K562 (cell line): ENCODE data around the gene CHST10. TPM values are rescaled to one million over a fixed set of nuclear protein-coding genes. Genes with fewer than 3 reads are reported as not detected.

Experiments used
- ATF7 ChIP-seq: fragments of 450-650 bp; IDR thresholded peaks from 2 replicates; pipeline ENCODE4 v1.7.1; 2014; ENCODE audit warnings: mild to moderate bottlenecking, moderate library complexity
- FOSL1 ChIP-seq: fragments of 200-800 bp; sonication (Bioruptor generic); conservative IDR thresholded peaks from 2 replicates; pipeline ENCODE4 v1.6.1; 2016; ENCODE audit warnings: missing genetic modification characterization, missing compliant biosample characterization
- FOXJ2 ChIP-seq: fragments of 200-800 bp; sonication (Bioruptor generic); IDR thresholded peaks from 2 replicates; pipeline ENCODE4 v1.6.1; 2016; ENCODE audit warnings: missing genetic modification characterization, missing compliant biosample characterization
- NFYB ChIP-seq: IDR thresholded peaks from 2 replicates; pipeline ENCODE4 v1.6.1; 2011; ENCODE audit warnings: mild to moderate bottlenecking, moderate library complexity; ENCODE audit not compliant: insufficient read length; ENCODE audit errors: extremely low read depth
- NR2C2 ChIP-seq, 2 experiments: fragments of 200-800 bp in 1 of 2; sonication (Bioruptor generic) in 1 of 2; sonication (generic) in 1 of 2; formaldehyde crosslinking in 1 of 2; IDR thresholded peaks; 2 replicates each; pipeline versions ENCODE4 v1.6.1 to v1.8.0; 2016 to 2022; ENCODE audit warnings: mild to moderate bottlenecking in 1 of 2, missing compliant biosample characterization in 1 of 2, missing genetic modification characterization in 1 of 2, missing genetic modification reagents in 1 of 2
- PHF8 ChIP-seq: fragments of 200-600 bp; sonication (generic); IDR thresholded peaks from 2 replicates; pipeline ENCODE4 v1.6.1; 2012; ENCODE audit warnings: mixed run types, mild to moderate bottlenecking, inconsistent platforms, low read length, moderate library complexity, borderline replicate concordance
- PML ChIP-seq: IDR thresholded peaks from 2 replicates; pipeline ENCODE4 v1.6.1; 2012; ENCODE audit warnings: low read length, inconsistent platforms
- RHOXF2B ChIP-seq: fragments of 250-450 bp; sonication (Bioruptor Pico); conservative IDR thresholded peaks from 2 replicates; pipeline ENCODE4 v1.5.1; 2021
- RNF2 ChIP-seq: sonication (generic); IDR thresholded peaks from 2 replicates; pipeline ENCODE4 v1.6.1; 2016
- SMARCE1 ChIP-seq: fragments of 450-650 bp; IDR thresholded peaks from 2 replicates; pipeline ENCODE4 v1.7.1; 2016; ENCODE audit warnings: mild to moderate bottlenecking
- SRSF7 ChIP-seq: fragments of 200-400 bp; formaldehyde crosslinking; optimal IDR thresholded peaks from 2 replicates; pipeline ENCODE3; 2017; ENCODE audit warnings: mild to moderate bottlenecking, low read depth, low read length
- TARDBP ChIP-seq: fragments of 450-650 bp; IDR thresholded peaks from 2 replicates; pipeline ENCODE4 v1.6.1; 2016
- TRIM28 ChIP-seq: fragments of 450-650 bp; IDR thresholded peaks from 2 replicates; pipeline ENCODE4 v1.6.1; 2017
- ZNF23 ChIP-seq: fragments of 250-450 bp; sonication (Bioruptor Pico); IDR thresholded peaks from 2 replicates; pipeline ENCODE4 v1.4.0; 2020; ENCODE audit warnings: mild to moderate bottlenecking
- ZNF316 ChIP-seq: fragments of 450-650 bp; IDR thresholded peaks from 2 replicates; pipeline ENCODE4 v1.6.1; 2016
- ZNF408 ChIP-seq: fragments of 250-450 bp; sonication (Bioruptor Pico); IDR thresholded peaks from 2 replicates; pipeline ENCODE4 v1.4.0; 2020; ENCODE audit warnings: low read depth, mild to moderate bottlenecking, moderate library complexity
- ZNF778 ChIP-seq: fragments of 450-650 bp; formaldehyde crosslinking; IDR thresholded peaks from 2 replicates; pipeline ENCODE4 v1.4.0; 2020; ENCODE audit warnings: mild to moderate bottlenecking, moderate library complexity
- polyA plus RNA-seq, 8 experiments: library from polyadenylated mRNA; depleted of rRNA in 4 of 8; stranded (reverse) in 5 of 8; unstranded in 3 of 8; fragments of >200 nt; fragmentation: Nextera tagmentation in 2 of 8; fragmentation: Illumina TruSeq in 1 of 8; extraction: Ambion mirVana in 2 of 8; extraction: Trizol in 1 of 8; gene quantifications; 2 replicates each; pipeline versions ENCODE4 v1.2.1 to v1.2.3, GENCODE V29; 2011 to 2014; ENCODE audit warnings: inconsistent platforms in 1 of 8, missing spikeins in 1 of 8
- total RNA-seq, 7 experiments: library from RNA; depleted of rRNA in 6 of 7; stranded (reverse); fragments of >200 nt in 6 of 7; fragmentation: Illumina TruSeq in 2 of 7; extraction: Trizol in 2 of 7; gene quantifications; 2 replicates each; pipeline versions ENCODE4 v1.2.1 to v1.2.3, GENCODE V29; 2011 to 2021; ENCODE audit warnings: low replicate concordance in 1 of 7
- TF ChIP-seq, protein P1 (sequence below): sonication (generic); formaldehyde crosslinking; IDR thresholded peaks from 2 replicates; pipeline ENCODE4 v1.9.0; 2022; ENCODE audit warnings: mild to moderate bottlenecking, missing genetic modification reagents
- TF ChIP-seq, protein P2 (sequence below): fragments of 450-650 bp; IDR thresholded peaks from 2 replicates; pipeline ENCODE4 v1.6.1; 2016; ENCODE audit warnings: missing biosample characterization, missing genetic modification characterization
- TF ChIP-seq, protein P3 (sequence below), 2 experiments: IDR thresholded peaks; 2 replicates each; pipeline ENCODE4 v1.6.1; 2012; ENCODE audit warnings: improper control_type of control experiment in 2 of 2, low read depth in 2 of 2, low read length in 2 of 2, borderline replicate concordance in 1 of 2
- TF ChIP-seq, protein P4 (sequence below): fragments of 450-650 bp; formaldehyde crosslinking; IDR thresholded peaks from 2 replicates; pipeline ENCODE4 v1.4.0; 2020; ENCODE audit warnings: mild to moderate bottlenecking
- TF ChIP-seq, protein P5 (sequence below): fragments of 450-650 bp; IDR thresholded peaks from one replicate; pipeline ENCODE4 v1.6.1; 2018; ENCODE audit warnings: mild to moderate bottlenecking, moderate library complexity; ENCODE audit not compliant: partially characterized antibody

The CHST10 gene
- total and polyA plus RNA-seq, 9 of the 15 experiments (the other 6 are each of a cell fraction or from before 2014, with no cell fraction given), result 1.3 to 30.9 (median 19.3) TPM

DNA sequence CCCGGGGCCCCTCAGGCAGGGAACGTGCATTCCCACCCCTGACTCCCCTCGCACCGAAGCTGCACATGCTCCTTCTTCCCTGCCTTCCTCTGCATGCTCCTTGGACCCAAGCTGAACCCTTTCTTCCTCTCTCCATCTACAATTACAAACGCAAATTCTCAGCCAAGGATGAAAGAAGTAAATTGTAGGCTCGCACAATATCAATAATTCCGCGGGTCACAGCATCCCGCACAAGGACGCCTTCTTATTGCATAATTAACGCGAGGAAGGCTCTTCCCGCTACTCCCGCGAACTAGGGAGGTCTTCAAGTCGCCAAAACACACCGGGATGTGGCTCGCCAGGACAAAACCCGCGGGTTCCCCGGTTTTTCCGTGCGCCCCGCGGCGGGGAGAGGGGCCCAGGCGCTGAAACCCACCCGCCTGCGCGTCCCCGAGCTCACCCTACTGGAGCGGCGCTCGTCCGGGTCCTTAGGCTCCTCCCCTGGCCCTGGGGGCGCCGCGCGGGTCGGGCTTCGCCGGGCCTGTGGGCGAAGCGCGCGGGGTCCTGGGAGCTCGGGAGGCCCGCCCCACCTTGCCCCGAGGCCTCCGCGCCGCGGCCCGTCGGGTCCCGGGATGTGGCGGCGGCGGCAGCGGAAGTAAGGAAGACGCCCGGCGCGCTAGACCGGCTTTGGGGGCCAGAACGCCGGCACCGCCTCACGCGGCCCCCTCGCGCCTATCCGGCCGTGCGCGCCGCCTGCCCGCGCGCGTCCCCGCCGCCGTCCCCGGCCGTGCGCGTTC, at the start of gene CHST10 (continued):
- TF ChIP-seq, protein P1, sequence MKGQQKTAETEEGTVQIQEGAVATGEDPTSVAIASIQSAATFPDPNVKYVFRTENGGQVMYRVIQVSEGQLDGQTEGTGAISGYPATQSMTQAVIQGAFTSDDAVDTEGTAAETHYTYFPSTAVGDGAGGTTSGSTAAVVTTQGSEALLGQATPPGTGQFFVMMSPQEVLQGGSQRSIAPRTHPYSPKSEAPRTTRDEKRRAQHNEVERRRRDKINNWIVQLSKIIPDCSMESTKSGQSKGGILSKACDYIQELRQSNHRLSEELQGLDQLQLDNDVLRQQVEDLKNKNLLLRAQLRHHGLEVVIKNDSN (CRISPR knock-in tag), result no peak
- no peak for TF ChIP-seq NFYB
- TF ChIP-seq, protein P2, sequence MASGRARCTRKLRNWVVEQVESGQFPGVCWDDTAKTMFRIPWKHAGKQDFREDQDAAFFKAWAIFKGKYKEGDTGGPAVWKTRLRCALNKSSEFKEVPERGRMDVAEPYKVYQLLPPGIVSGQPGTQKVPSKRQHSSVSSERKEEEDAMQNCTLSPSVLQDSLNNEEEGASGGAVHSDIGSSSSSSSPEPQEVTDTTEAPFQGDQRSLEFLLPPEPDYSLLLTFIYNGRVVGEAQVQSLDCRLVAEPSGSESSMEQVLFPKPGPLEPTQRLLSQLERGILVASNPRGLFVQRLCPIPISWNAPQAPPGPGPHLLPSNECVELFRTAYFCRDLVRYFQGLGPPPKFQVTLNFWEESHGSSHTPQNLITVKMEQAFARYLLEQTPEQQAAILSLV (tag), result no peak
- TF ChIP-seq RNF2, result no peak
- TF ChIP-seq, protein P3, sequence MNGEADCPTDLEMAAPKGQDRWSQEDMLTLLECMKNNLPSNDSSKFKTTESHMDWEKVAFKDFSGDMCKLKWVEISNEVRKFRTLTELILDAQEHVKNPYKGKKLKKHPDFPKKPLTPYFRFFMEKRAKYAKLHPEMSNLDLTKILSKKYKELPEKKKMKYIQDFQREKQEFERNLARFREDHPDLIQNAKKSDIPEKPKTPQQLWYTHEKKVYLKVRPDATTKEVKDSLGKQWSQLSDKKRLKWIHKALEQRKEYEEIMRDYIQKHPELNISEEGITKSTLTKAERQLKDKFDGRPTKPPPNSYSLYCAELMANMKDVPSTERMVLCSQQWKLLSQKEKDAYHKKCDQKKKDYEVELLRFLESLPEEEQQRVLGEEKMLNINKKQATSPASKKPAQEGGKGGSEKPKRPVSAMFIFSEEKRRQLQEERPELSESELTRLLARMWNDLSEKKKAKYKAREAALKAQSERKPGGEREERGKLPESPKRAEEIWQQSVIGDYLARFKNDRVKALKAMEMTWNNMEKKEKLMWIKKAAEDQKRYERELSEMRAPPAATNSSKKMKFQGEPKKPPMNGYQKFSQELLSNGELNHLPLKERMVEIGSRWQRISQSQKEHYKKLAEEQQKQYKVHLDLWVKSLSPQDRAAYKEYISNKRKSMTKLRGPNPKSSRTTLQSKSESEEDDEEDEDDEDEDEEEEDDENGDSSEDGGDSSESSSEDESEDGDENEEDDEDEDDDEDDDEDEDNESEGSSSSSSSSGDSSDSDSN (IDR thresholded peaks at IDR 0.05; ENCODE audit: borderline replicate concordance in 1 of 2, low read depth in 2 of 2, low read length in 2 of 2), result peak; percentile 27 to 56; a peak in 1 of 4 replicates
- TF ChIP-seq, protein P4, sequence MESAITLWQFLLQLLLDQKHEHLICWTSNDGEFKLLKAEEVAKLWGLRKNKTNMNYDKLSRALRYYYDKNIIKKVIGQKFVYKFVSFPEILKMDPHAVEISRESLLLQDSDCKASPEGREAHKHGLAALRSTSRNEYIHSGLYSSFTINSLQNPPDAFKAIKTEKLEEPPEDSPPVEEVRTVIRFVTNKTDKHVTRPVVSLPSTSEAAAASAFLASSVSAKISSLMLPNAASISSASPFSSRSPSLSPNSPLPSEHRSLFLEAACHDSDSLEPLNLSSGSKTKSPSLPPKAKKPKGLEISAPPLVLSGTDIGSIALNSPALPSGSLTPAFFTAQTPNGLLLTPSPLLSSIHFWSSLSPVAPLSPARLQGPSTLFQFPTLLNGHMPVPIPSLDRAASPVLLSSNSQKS, result no peak
- no peak for TF ChIP-seq SMARCE1
- no peak for TF ChIP-seq SRSF7
- peak; percentile 48; the same call in 1 of the 2 replicates for TF ChIP-seq ATF7
- TF ChIP-seq PHF8, result peak; percentile 82; the same call in 1 of the 2 replicates
- TF ChIP-seq RHOXF2B, result no peak
- no peak for TF ChIP-seq ZNF23 (CRISPR knock-in tag)
- TF ChIP-seq TRIM28, result no peak
- TF ChIP-seq PML, result no peak
- no peak for TF ChIP-seq ZNF778
- no peak for TF ChIP-seq FOSL1
- no peak for TF ChIP-seq TARDBP
- TF ChIP-seq NR2C2 (CRISPR knock-in tag; IDR thresholded peaks at IDR 0.05), result no peak
- TF ChIP-seq NR2C2 (tag; IDR thresholded peaks at IDR 0.05), result peak; percentile 71; the same call in 1 of the 2 replicates
- TF ChIP-seq, protein P5, sequence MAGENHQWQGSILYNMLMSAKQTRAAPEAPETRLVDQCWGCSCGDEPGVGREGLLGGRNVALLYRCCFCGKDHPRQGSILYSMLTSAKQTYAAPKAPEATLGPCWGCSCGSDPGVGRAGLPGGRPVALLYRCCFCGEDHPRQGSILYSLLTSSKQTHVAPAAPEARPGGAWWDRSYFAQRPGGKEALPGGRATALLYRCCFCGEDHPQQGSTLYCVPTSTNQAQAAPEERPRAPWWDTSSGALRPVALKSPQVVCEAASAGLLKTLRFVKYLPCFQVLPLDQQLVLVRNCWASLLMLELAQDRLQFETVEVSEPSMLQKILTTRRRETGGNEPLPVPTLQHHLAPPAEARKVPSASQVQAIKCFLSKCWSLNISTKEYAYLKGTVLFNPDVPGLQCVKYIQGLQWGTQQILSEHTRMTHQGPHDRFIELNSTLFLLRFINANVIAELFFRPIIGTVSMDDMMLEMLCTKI, result no peak
- no peak for TF ChIP-seq ZNF316
- no peak for TF ChIP-seq FOXJ2
- TF ChIP-seq ZNF408, result no peak
